ENCODE data around the gene MICU1. TPM values are rescaled to one million over a fixed set of nuclear protein-coding genes. Genes with fewer than 3 reads are reported as not detected.

MICU1 gene
- total RNA-seq, 1 donor from 2014 or later, result 79.8 TPM

DNA sequence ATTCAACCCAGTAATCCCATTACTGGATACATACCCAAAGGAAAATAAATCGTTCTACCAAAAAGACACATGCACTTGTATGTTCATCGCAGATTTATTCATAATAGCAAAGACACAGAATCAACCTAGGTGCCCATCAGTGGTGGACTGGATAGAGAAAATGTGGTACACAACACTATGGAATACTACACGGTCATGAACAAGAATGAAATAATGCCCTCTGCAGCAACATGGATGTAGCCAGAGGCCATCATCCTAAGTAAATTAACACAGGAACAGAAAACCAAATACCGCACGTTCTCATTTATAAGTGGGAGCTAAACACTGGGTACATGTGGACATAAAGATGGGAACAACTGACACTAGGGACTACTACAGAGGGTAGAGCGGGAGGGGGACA is 120.4 kb downstream of the MICU1 start:
- TF ChIP-seq EZH2phosphoT487 (IDR thresholded peaks at IDR 0.05), result no peak
- TF ChIP-seq, protein P1, sequence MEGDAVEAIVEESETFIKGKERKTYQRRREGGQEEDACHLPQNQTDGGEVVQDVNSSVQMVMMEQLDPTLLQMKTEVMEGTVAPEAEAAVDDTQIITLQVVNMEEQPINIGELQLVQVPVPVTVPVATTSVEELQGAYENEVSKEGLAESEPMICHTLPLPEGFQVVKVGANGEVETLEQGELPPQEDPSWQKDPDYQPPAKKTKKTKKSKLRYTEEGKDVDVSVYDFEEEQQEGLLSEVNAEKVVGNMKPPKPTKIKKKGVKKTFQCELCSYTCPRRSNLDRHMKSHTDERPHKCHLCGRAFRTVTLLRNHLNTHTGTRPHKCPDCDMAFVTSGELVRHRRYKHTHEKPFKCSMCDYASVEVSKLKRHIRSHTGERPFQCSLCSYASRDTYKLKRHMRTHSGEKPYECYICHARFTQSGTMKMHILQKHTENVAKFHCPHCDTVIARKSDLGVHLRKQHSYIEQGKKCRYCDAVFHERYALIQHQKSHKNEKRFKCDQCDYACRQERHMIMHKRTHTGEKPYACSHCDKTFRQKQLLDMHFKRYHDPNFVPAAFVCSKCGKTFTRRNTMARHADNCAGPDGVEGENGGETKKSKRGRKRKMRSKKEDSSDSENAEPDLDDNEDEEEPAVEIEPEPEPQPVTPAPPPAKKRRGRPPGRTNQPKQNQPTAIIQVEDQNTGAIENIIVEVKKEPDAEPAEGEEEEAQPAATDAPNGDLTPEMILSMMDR (IDR thresholded peaks at IDR 0.05), result no peak
- no peak for TF ChIP-seq EZH2 (IDR thresholded peaks at IDR 0.05)
- Histone ChIP-seq H3K36me3 (no peaks in the 10 kb centered on the region), H3K27me3 (no peaks in the 10 kb centered on the region), H3K9ac (no peak overlapping the region), H3K4me3 (no peak overlapping the region), H3K9me3 (ENCODE audit: low read depth) (no peaks in the 10 kb centered on the region), H2AFZ (replicated peaks) (no peak overlapping the region), H3K79me2 (ENCODE audit: low read depth) (no peaks in the 10 kb centered on the region), H3F3A (ENCODE audit: low read depth) (no peaks in the 10 kb centered on the region), H3K4me1 (no peaks in the 10 kb centered on the region), H4K20me1 (ENCODE audit: low read depth) (no peaks in the 10 kb centered on the region), H3K4me2 (no peak overlapping the region), H3K27ac (no peak overlapping the region)
- H3K36me3 Mint-ChIP-seq, result peaks cover 18% of the 10 kb centered on the region
- H3K9me3 Mint-ChIP-seq, result peaks cover 18% of the 10 kb centered on the region
- H3K27me3 Mint-ChIP-seq (ENCODE audit: insufficient read depth, low read depth), result no peaks in the 10 kb centered on the region
- no peak overlapping the region for H3K27ac Mint-ChIP-seq
- H3K4me3 Mint-ChIP-seq, result no peak overlapping the region
- H3K4me1 Mint-ChIP-seq, result no peaks in the 10 kb centered on the region
- no peak for DNase-seq (ENCODE audit: low spot score)

- no peak overlapping the region for H3K27ac ChIP-seq
- no peaks in the 10 kb centered on the region for H3K79me2 ChIP-seq (ENCODE audit: low read depth)
- DNase-seq (ENCODE audit: low spot score), result no peak
- no peak overlapping the region for H3K9ac ChIP-seq
- no peaks in the 10 kb centered on the region for H3K4me1 ChIP-seq
- Mint-ChIP-seq H3K27me3 (ENCODE audit: insufficient read depth, low read depth) (no peaks in the 10 kb centered on the region), H3K9me3 (peaks cover 18% of the 10 kb centered on the region), H3K4me3 (no peak overlapping the region), H3K27ac (no peak overlapping the region), H3K36me3 (peaks cover 18% of the 10 kb centered on the region), H3K4me1 (no peaks in the 10 kb centered on the region)
- no peaks in the 10 kb centered on the region for H3F3A ChIP-seq (ENCODE audit: low read depth)
- no peaks in the 10 kb centered on the region for H3K36me3 ChIP-seq
- no peak overlapping the region for H2AFZ ChIP-seq (replicated peaks)
- H3K27me3 ChIP-seq, result no peaks in the 10 kb centered on the region
- no peak overlapping the region for H3K4me3 ChIP-seq
- no peak for TF ChIP-seq EZH2phosphoT487 (IDR thresholded peaks at IDR 0.05)
- TF ChIP-seq, protein P1 (IDR thresholded peaks at IDR 0.05), result no peak
- TF ChIP-seq EZH2 (IDR thresholded peaks at IDR 0.05), result no peak
- no peak overlapping the region for H3K4me2 ChIP-seq
- H3K9me3 ChIP-seq (ENCODE audit: low read depth), result no peaks in the 10 kb centered on the region
- H4K20me1 ChIP-seq (ENCODE audit: low read depth), result no peaks in the 10 kb centered on the region
Measured at GRCh38 chr10:72503694-72504438, 122.0 kb downstream of the MICU1 start.

GRCh38 chr10:72503241-72503640 is 122.6 kb downstream of the MICU1 start:
- Histone ChIP-seq H3K4me1 (no peaks in the 10 kb centered on the region), H3K9me3 (ENCODE audit: low read depth) (no peaks in the 10 kb centered on the region), H3K27ac (no peak overlapping the region), H3K27me3 (no peaks in the 10 kb centered on the region), H3F3A (ENCODE audit: low read depth) (no peaks in the 10 kb centered on the region), H3K79me2 (ENCODE audit: low read depth) (no peaks in the 10 kb centered on the region), H2AFZ (replicated peaks) (no peak overlapping the region), H3K4me2 (no peak overlapping the region), H3K36me3 (no peaks in the 10 kb centered on the region), H3K9ac (no peak overlapping the region), H3K4me3 (no peak overlapping the region), H4K20me1 (ENCODE audit: low read depth) (no peaks in the 10 kb centered on the region)
- peaks cover 18% of the 10 kb centered on the region for H3K36me3 Mint-ChIP-seq
- no peak overlapping the region for H3K4me3 Mint-ChIP-seq
- no peak overlapping the region for H3K27ac Mint-ChIP-seq
- no peak for DNase-seq (ENCODE audit: low spot score)
- peaks cover 18% of the 10 kb centered on the region for H3K9me3 Mint-ChIP-seq
- no peak for TF ChIP-seq EZH2phosphoT487 (IDR thresholded peaks at IDR 0.05)
- no peaks in the 10 kb centered on the region for H3K4me1 Mint-ChIP-seq
- no peaks in the 10 kb centered on the region for H3K27me3 Mint-ChIP-seq (ENCODE audit: insufficient read depth, low read depth)

GRCh38 chr10:72502581-72502980 is 123.3 kb downstream of the MICU1 start:
- Histone ChIP-seq H3K9me3 (ENCODE audit: low read depth) (no peaks in the 10 kb centered on the region), H2AFZ (replicated peaks) (no peak overlapping the region), H3K4me2 (no peak overlapping the region), H4K20me1 (ENCODE audit: low read depth) (no peaks in the 10 kb centered on the region), H3F3A (ENCODE audit: low read depth) (no peaks in the 10 kb centered on the region), H3K27me3 (no peaks in the 10 kb centered on the region), H3K36me3 (no peaks in the 10 kb centered on the region), H3K4me1 (no peaks in the 10 kb centered on the region), H3K79me2 (ENCODE audit: low read depth) (no peaks in the 10 kb centered on the region), H3K27ac (no peak overlapping the region), H3K9ac (no peak overlapping the region), H3K4me3 (no peak overlapping the region)
- Mint-ChIP-seq H3K4me1 (no peaks in the 10 kb centered on the region), H3K27me3 (ENCODE audit: insufficient read depth, low read depth) (no peaks in the 10 kb centered on the region), H3K9me3 (peaks cover 18% of the 10 kb centered on the region), H3K36me3 (peaks cover 20% of the 10 kb centered on the region), H3K27ac (no peak overlapping the region), H3K4me3 (no peak overlapping the region)
- no peak for TF ChIP-seq EZH2 (IDR thresholded peaks at IDR 0.05)
- TF ChIP-seq EZH2phosphoT487 (IDR thresholded peaks at IDR 0.05), result no peak
- TF ChIP-seq, protein P1 (IDR thresholded peaks at IDR 0.05), result no peak
- DNase-seq (ENCODE audit: low spot score), result no peak

Data from neural progenitor cell (in vitro differentiated cells).